Brain microvascular endothelial cell (primary cell): ENCODE results near the gene KMT2C.
A peak's percentile ranks its signal among the peaks of the same experiment; 100 is the strongest.

Source experiments
- DNase-seq: peaks from one replicate; pipeline ENCODE4 v3.0.0-alpha.2; 2020
- H3K27ac ChIP-seq: fragments of 250-450 bp; sonication (Bioruptor Pico); 2 replicates; pipeline ENCODE4 v1.5.1; 2020; ENCODE audit warnings: mild to moderate bottlenecking, moderate library complexity
- H3K27me3 ChIP-seq: fragments of 250-450 bp; sonication (Bioruptor Pico); replicated peaks from 2 replicates; pipeline ENCODE4 v1.5.1; 2020; ENCODE audit warnings: mild to moderate bottlenecking
- H3K36me3 ChIP-seq: fragments of 250-450 bp; sonication (Bioruptor Pico); replicated peaks from 2 replicates; pipeline ENCODE4 v1.5.1; 2020; ENCODE audit warnings: mild to moderate bottlenecking
- H3K4me3 ChIP-seq: 2 replicates; pipeline ENCODE4 v1.5.1; 2011; ENCODE audit warnings: low read depth, mild to moderate bottlenecking, control low read depth, low read length, moderate library complexity
- CTCF ChIP-seq: IDR thresholded peaks from 2 replicates; pipeline ENCODE4 v1.5.1; 2011; ENCODE audit warnings: low read depth, mild to moderate bottlenecking, moderate library complexity, low read length, control low read depth, inconsistent platforms; ENCODE audit errors: missing control alignments
- in situ Hi-C: cut with HindIII; loops from 2 replicates; pipeline ENCODE4 v1.10.0; 2017; ENCODE audit warnings: low sequenced_read_pairs, low pct_ligation_motif_present

Gene KMT2C

DNA sequence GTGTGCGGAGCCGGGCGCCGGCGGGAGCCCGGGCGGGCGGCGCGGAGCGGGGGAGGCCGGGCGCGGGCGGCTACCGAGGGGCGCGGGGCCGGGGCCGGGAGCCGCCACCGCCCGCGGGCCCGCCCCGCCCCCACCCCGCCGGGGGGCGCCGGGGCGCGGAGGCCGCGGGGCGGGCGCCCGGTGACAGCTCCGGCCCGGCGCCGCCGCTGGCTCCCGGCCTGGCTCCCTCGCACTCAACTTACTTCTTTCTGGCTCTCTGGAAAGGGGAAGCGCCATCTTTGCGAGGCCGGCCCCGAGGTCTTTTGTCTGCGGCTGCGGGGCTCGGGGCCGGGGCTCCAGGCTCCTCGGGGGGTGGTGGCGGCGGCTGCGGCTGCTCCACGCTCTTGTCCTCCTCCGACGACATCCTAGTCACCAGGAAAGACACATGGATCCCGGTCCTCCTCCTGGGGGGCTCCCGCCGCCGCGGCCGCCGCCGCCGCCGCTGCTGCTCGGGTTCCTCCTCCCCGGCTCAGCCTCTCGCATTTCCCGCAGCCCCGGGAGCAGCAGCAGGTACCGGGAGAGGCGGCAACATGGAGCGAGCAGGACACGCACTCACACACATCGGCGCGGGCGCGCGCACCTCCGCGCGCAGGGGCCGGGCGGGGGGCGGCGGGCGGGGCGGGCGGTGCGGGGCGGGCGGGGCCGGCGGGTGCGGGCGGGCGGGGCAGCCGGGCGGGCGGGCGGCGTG lies at the start of gene KMT2C:
TSS of gene KMT2C (minus strand) at position 620 of the 727 bp plus-strand sequence. CDS start at position 403, 217 bp downstream.
- no peak for TF ChIP-seq CTCF
- in situ Hi-C loops: no loop called here
- Histone ChIP-seq H3K36me3 (no peaks in the 10 kb centered on the region), H3K27me3 (no peaks in the 10 kb centered on the region), H3K4me3 (peak within 1 kb of the TSS; percentile 72), H3K27ac (peak within 1 kb of the TSS; percentile 93)
- peak; percentile 13 for DNase-seq

- H3K27me3 ChIP-seq: no peaks in the 10 kb centered on the region
- TF ChIP-seq CTCF: no peak
- in situ Hi-C loops: no loop called here
Observed at GRCh38 chr7:152481082-152481481, 45.3 kb upstream of the KMT2C start.

GRCh38 chr7:152480664-152481063 lies 44.9 kb upstream of the KMT2C start:
- H3K4me3 ChIP-seq: no peak overlapping the region
- DNase-seq: no peak
- in situ Hi-C loops: no loop called here
- H3K27me3 ChIP-seq: no peaks in the 10 kb centered on the region
- H3K36me3 ChIP-seq: no peaks in the 10 kb centered on the region
- H3K27ac ChIP-seq: no peak overlapping the region
- no peak for TF ChIP-seq CTCF

More at GRCh38 chr7:152481082-152481481, 45.3 kb upstream of the KMT2C start:
- Histone ChIP-seq H3K36me3 (no peaks in the 10 kb centered on the region), H3K27ac (no peak overlapping the region), H3K4me3 (no peak overlapping the region)
- DNase-seq: no peak

DNA sequence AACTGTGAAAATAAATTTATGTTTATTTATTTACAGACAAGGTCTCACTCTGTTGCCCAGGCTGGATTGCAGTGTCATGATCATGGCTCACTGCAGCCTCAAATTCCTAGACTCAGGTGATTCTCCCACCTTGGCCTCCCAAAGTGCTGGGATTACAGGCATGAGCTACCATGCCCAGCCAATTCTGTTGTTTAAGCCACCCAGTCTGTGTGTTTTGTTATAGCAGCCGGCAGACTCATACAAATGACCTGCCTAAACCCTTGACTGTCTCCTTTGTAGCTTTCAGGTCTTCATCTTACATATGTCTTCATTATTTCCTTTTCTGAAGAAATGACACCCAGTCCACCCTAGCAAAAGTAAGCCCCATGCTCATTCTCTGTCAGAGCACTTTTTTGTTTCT lies 43.8 kb upstream of the KMT2C start:
- H3K27me3 ChIP-seq: no peaks in the 10 kb centered on the region
- DNase-seq: no peak
- TF ChIP-seq CTCF: no peak

GRCh38 chr7:152478140-152478539 lies 42.3 kb upstream of the KMT2C start:
- in situ Hi-C loops: no loop called here
- no peak overlapping the region for H3K4me3 ChIP-seq
- no peak for DNase-seq
- H3K36me3 ChIP-seq: no peaks in the 10 kb centered on the region
- H3K27me3 ChIP-seq: no peaks in the 10 kb centered on the region
- no peak for TF ChIP-seq CTCF
- H3K27ac ChIP-seq: no peak overlapping the region

More for the DNA sequence above, 43.8 kb upstream of the KMT2C start:
- H3K4me3 ChIP-seq: no peak overlapping the region
- no peak overlapping the region for H3K27ac ChIP-seq
- in situ Hi-C loops: no loop called here
- H3K36me3 ChIP-seq: no peaks in the 10 kb centered on the region

- in situ Hi-C loops: no loop called here
- Histone ChIP-seq H3K27ac (no peak overlapping the region), H3K4me3 (no peak overlapping the region), H3K27me3 (no peaks in the 10 kb centered on the region), H3K36me3 (no peaks in the 10 kb centered on the region)
- DNase-seq: no peak
- TF ChIP-seq CTCF: no peak
Observed at GRCh38 chr7:152477079-152477478, 41.3 kb upstream of the KMT2C start.
